SK-N-DZ (cell line): ENCODE measurements around the gene FBXO3.

Source experiments
- DNase-seq: peaks from one replicate; pipeline ENCODE4 v3.0.0-alpha.2; 2015; ENCODE audit warnings: low spot score

The FBXO3 gene

DNA sequence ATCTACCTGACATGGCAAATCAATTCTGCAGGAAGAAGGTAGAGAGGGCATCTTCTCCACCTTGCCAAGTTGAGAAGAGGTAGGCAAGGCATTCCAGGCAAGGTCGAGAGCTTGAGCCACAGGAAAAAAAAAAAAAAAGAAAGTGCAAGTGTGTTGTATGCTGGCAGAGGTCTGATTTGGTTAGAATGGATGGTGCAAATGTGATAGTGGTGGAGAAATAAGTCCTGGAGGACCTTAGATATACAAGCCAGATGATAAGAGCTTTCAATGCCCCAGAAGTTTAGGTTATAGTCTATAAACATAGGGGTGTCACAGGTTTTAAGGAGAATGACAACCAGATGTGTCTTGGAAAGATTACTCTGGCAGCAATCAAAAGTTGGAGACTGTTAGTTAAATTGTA lies 1.4 kb downstream of the FBXO3 start:
- DNase-seq, result no peak

DNA sequence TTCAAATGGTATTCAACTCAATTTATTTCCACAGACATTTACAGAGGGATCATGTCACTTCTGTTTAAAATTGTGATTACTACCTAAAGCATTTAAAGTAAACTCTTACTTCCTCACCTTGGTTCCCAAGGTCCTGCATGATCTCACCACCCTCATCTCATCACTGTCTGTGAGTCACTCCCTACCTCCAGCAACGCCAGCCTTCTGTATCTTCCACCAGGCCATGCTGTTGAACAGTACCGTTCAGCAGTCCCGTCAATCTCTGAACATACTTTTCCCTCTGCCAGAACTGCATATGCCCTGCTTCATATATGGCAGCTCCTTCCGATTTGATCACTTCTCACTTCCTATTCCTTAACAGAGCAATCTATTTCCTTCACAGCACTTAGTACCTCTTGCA lies 2.0 kb downstream of the FBXO3 start:
- no peak for DNase-seq

DNA sequence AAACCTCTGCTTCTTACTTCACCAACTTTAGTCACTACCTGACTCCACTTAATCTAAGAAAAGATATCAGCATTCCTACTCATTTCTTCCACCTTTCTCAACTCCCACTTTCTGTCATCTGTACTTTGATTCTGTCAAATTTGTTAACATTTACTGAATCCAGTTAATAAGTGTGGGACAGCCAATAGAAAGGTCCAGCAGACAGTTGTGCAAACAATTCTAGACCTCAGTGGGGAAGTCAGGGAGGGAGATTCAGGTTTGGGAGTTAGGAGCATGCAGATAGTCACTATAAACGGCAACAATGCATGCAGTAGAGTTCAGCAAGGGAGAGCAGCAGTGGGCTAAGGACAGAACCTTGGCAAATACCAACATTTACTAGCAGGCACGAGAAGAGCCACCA lies 4.1 kb downstream of the FBXO3 start:
- DNase-seq, result no peak

DNA sequence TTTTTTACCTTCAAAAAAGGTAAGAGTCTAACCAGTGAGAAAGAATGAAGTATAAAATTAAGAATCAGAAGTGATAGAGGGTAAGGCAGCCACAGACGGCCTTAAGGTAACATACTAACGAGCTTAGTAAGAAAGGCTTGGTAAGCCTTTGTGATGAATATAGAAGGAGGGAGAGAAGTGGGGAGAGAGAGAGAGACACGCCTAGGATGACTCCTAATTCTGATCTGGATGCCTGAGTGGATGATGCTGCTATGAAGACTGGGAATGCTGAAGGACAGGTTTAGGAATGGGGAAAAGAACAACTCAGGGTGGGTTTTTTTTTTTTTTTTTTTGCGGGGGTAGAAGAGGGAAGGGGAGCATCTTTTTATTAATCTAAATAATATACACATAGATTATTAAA lies 4.8 kb downstream of the FBXO3 start:
- DNase-seq, result no peak

DNA sequence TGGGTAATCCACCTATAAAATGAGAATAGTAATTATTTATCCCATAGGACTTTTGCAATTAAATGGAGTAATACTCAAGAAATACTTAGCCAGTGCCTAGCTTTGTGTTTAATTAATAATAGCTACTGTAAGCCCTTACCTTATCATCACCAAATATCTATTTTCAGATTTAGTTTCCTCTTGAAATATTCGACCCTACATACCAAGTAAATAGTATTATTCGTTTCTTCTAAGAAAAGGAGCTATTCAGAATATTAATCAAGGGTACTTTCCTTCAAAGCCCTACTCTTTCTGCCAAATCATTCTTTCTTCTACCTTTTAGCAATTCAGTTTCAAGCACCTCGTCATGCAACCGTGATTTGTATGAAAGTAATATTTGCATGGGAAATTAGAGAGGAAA lies 6.7 kb downstream of the FBXO3 start:
- DNase-seq, result no peak

DNA sequence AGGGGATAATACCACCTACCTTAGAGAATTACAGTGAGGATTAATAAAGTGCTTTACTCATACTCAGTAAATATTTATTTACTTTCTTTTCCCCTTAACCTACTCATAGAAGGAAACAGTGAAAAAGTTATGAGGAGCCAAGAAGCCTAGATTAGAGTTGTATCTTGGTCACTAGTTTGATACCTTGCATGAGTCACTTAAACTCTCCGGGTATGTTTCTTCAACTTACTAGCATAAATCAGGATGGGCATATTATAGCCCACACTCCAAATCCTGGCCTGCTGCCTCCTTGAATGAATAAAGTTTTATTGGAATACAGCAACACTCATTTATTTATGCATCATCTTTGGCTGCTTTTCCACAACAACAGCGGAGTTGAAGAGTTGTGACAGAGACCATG lies 8.2 kb downstream of the FBXO3 start:
- DNase-seq, result no peak

DNA sequence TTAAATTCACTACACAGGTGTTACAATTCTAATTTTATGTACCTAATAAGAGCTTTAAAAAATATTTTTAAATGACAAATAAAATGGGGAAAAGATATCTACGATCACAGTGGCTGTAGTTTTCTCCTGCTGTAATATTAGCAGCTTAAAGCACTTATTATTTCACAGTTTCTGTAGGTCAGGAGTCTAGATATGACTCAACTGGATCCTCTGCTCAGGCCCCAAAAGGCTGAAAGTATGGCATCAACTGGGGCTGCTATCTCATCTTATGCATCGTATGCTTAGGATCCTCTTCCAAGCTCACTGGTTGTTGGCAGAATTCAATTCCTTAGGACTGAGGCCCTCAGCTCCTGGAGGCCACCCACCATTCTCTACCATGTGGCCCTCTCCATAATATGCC lies 12.8 kb downstream of the FBXO3 start:
- no peak for DNase-seq

DNA sequence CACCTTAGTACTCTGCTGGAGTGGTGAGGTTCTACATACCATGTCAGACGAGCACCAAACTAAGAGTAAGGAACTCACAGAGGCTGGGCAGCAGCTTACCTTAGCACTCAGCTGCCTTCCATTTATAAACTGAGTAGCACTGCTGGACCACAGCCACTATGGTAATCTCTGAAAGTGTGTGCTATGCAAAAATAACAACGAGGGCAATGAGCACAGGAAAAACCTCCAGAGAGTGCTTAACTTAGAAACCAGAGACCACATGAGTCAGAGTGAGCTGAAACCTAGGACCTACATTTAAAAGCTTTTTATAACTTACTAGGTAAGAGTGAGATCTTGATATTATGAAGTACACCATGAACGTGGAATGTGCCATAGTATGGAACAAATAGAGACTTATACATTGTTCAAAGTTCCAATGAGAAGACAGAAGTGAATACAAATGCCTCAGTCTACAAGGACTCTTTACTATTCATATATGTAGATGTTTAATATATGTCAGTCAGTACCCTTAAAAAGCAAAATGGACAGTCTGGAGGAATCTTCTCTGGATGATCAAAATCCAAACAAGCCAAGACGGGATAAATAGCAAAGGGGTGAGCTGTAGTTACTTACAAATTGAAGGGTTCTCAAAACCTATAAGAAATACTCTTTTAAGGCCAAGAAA lies 20.9 kb downstream of the FBXO3 start:
- no peak for DNase-seq

DNA sequence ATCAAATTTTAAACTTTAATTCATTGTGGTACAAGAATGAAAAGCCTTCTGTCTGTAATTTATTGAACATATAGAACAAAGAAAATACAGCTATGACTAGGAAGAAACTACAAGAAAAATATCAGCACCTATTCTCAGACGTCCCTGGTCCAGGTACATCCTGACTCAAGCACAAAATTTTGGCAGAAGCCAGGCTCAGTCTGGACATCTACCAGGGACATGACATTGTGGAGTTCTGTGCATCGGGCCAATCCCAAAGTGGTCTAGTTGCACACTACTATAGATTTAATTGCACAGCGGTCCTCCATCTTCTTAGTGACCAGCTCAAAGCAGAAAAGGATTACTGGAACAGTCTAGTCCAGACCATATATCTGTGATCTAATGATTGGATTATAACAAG lies 22.4 kb downstream of the FBXO3 start:
- DNase-seq, result no peak

DNA sequence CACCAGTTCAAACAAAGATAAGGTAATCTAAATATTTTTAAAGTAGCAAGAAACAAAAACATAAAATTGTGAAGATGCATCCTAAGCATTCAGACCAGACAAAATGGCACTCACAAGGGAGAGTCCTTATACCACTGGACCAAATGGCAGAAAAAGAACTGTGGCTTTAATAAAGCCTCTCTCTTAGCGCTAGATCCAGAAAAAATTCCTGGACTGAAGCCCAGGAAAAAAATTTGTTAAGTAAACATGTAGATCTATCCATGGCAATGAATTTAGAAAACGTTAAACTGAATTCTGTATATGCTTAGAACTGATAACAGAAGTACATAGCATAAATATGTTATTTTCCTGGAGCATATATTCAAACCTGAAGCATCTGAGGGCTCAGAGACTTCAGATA lies 26.3 kb downstream of the FBXO3 start:
- DNase-seq, result no peak

DNA sequence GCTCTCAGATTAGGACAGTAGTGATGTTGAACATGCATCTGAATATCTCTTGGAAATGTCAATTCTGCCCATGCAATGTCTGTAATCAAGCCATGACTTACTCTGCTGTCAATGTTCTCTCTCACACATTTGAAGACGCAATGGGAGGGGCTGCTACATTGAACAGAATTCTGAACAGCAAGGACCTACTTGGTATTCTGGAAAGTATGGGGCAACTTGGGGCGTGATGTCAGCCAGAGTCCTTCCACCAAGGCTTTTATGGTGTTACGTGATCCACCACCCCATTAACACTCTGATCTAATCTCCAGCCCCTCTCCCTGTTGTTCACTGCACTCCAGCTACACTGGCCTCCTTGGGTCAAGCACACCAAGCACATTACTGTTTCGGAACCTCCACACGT lies 31.0 kb downstream of the FBXO3 start:
- DNase-seq, result no peak

DNA sequence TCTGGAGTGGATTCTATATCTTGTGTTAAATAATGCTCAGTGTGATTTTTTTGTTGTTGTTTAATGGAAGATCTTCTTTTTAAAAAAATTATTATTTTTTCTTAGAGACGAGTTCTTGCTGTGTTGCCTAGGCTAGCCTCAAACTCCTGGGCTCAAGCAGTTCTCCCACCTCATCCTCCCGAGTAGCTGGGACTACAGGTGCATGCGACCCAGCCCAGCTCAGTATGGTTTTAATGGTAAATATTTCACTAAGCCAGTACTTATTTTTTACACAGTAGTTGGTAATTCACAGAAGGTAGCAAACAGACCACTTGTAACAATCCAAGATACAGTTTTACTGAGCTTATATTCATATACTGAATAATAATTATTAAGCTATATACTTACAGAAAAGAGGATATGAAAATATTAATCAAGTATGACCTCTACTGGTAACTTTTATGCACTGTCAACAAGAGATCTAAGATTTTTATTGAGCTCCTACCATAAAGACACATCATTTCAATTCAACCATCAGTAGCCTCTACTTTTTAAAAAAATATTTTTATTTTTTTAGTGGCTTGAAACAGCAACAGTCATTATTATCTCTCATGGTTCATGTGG lies 32.0 kb downstream of the FBXO3 start:
- no peak for DNase-seq

DNA sequence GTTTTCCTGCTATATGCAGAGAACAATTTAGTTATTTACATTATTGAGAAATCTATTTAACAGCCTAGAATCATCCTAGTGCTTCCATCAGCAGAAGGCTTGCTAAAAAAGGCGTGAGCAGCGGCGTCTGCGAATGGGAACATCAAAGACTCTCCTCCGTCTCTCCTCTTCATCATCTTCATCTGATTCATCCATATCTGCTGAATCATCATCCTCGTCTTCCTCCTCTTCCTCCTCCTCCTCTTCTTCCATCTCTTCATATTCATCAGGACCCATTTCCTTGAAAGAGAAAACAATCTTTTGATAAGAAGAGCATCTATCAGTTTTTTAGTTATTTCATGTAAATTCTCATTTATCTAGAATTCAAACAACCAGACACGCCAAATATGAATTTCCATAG lies 32.5 kb downstream of the FBXO3 start:
- no peak for DNase-seq

DNA sequence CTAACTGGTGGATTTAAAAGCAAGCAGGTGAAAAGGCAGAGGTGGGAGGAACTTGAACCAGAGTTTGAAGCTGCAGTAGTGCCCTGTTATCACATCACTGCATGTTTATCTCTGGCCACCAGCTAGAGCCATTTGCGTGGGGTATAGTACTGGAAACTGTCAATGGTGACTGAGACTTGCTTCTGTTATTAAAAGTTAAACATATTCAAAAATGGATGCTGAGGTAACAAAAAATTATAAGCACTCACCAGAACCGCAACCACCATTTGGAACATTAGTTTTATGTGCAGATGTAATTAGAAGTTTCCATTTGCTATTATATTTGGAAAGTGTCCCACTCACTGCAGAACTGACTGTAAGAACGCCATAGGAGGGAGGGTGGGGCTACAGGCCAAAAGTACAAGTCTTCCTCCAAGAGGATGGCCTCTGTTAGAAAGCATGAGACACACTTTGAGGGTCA lies 36.9 kb downstream of the FBXO3 start:
- DNase-seq, result no peak

DNA sequence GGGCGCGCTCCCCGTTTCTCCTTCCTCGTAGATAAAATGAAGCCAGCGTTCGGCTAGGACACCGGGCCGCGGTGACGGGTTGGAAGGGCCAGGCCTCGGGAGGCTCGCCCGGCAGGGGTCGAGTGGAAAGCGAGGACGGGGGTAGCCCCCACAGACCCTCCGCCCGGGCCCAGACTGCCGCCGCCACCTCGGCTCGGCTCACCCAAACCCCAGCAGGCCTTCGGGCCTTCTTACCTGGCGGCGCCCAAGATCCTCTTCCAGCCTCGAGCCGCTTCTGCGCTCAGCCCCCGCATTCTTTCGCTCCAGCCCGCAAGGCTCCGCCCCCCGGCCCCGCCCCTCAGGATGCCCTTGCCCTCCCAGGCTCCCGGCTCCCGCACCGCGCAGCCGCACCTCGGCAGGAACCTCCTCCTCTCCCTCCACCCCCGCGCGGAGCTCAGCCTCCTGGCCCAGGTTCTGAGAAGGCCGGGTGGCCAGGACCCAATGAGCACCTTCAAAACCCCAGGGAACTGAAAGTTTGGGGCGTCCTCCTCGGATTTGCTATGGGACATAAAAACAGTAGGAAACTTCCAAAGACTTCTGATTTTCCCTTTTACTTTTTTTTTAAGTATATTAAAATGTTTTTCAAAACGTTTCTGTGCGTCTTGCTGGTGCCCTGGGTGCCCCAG lies 38.0 kb downstream of the FBXO3 start, which contains the start of gene CD59:
Gene CD59, minus strand, starts transcription at position 276 of the 665 bp plus-strand sequence. CDS start 13,978 bp downstream, outside the sequence.
- peak; percentile 87 for DNase-seq

DNA sequence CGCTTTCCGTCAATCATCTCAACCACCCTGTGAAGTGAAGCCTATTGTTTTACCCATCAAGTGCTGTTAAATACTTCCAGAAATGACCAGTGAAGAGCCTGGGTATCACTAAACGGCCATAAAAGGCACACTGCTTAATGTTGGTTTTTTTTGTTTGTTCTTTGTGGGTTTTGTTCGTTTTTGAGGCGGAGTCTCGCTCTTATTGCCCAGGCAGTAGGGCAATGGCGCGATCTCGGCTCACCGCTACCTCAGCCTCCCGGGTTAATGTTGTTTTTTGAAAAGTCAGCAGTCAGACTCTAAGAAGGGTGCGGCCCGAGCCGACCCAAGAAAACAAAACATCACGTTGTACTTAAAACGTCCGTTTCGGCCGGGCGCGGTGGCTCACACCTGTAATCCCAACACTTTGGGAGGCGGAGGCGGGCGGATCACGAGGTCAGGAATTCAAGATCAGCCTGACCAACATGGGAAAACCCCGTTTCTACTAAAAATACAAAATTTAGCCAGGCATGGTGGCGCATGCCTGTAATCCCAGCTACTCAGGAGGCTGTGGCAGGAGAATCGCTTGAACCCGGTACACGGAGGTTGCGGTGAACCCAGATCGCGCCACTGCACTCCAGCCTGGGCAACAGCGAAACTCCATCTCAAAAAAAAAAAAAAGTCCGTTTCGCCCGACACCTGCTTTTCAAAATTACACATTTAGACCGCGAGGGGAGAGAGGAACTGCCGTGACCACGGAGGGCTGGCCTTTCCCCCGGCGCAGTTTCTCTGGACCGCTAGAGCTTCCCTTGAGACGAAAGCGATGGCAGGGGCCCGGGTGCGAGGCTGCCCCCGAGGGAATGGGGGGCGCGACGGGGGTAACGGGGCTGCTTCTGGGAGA lies 38.8 kb downstream of the FBXO3 start:
- peak; percentile 44 for DNase-seq

DNA sequence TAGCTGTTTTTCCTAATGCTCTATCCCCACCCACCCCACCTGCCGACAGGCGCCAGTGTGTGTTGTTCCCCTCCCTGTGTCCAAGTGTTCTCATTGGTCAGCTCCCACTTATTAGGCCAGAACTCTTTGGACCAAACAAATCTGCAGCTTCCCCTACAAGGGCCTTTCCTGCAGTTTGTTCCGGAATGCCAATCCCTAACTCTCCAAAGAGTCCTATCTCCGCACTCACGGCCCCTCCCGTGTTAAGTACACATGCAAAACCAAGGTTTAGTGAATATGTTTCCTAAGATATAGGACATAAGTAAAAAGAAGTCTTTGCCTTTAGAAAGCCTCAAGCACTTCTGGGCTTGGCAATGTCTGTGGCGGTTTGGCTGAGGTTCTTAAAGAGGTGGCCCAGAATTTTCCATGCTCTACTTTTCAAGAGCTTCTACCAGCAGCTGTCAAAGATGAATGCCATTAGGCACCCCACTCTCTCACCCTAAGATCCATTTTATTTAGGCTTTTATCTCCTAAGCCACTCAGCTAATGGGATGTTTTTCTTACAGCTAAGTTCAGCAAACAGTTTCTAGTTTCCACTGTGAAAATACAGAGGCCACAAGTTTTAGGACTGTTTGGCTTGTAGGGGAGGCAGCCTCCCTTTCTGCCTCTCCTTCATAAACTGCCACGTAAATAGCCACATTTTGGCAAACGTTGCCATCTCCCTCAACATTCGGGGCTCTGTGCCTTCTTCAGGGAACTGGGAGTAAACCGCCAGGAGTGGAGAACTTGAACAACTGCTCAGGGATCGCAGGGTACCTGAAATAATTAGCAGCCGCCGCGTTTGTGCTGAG lies 39.7 kb downstream of the FBXO3 start:
- no peak for DNase-seq

DNA sequence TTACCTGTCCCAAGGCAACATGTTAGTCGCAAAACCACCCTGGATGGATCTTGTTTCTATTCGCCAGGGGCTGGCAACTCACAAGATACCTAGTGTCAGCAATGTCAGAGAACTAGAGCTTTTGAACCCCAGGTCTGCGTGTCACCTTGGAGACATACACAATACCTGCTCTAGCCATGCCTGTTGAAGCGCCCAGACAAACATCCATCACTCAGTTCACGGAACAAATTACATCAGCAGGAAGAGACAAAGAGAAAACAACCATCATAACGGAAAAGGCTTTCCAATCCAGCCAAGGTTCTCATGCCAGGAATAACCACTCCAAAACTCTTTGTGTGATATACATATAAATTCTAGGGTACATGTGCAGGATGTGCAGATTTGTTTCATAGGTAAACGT lies 40.3 kb downstream of the FBXO3 start:
- no peak for DNase-seq

DNA sequence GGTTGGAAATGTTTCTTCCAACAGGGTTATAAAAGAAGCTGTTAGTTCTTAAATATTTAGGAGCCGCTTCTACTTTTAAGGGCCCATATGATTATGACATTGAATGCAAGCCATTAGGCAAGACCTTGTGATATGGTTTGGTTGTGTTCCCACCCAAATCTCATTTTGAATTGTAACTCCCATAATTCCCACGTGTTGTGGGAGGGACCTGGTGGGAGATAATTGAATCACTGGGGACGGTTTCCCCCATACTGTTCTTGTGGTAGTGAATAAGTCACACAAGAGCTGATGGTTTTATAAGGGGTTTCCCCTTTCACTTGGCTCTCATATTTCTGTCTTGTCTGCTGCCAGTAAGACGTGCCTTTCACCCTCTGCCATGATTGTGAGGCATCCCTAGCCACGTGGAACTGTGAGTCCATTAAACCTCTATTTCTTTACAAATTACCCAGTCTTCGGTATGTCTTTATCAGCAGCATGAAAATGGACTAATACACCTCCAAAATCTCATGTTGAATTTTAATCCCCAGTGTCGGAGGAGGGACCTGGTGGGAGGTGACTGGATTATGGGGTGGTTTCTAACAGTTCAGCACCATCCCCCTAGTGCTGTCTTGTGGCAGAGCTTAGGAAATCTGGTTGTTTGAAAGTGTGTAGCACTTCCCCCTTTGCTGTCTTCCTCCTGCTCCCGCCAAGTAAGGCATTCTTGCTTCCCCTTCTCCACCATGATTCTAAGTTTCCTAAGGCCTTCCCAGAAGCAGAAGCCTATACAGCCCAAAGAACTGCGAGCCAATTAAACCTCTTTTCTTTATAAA lies 42.4 kb downstream of the FBXO3 start:
- no peak for DNase-seq

DNA sequence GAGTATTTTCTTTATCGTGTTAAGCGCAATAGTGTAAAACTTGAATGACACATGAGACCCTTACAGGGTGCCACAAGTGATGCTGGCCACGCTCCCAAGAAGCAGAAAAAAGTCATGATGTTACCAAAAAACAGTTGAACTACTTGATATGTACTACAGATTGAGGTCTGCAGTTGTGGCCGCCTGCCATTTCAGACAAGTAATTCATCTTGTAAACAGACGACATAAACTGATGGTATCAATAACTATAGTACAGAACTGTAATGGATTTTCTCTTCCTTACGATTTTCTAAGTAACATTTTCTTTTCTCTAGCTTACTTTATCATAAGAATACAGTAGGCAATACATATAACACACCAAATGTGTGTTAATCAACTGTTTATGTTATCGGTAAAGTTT lies 43.6 kb downstream of the FBXO3 start:
- no peak for DNase-seq
